Measurements from ENCODE around the gene RNLS.
A peak's percentile ranks its signal among the peaks of the same experiment; 100 is the strongest.

Gene RNLS

DNA sequence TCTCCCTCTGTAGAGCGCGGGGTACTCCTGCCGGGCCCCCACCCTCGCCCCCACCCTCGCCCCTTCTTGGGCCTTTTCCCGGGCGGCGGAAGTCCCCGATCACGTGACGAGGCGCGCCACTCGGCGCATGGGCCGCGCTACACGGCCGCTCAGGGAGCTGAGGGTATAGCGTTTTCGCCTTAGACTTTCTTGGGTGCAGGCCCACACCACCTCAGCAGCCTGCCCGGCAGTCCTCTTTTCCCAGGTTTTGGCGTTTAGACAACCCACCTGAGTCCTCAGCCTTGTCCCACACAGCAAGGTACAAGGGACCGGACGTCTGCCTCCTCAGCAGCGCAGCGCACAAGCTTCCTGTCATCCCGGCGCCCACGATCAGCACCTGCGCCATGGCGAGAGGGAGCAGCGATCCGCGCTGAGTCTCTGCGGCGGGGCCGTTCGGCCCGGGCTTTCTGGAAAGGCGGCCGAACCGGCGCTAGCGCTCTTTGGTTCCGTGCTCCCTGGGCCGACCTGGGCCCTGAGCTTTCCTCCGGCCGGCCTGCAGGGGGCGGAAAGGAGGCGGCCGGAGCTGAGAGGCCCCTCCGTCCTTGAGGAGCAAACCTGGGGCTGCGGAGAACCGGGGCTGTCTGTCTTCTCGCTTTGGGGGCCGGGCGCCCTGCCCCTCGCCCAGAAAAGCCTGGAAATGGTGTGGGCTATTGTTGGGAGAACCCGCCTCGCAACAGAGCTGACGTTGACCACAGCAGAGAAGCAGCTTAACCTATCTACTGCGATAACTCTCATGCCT, at the start of gene RNLS:
Gene RNLS, minus strand, starts transcription at position 513 of the 778 bp plus-strand sequence.
- peak; percentile 26 for DNase-seq (ENCODE audit: low read depth, low spot score)

DNA sequence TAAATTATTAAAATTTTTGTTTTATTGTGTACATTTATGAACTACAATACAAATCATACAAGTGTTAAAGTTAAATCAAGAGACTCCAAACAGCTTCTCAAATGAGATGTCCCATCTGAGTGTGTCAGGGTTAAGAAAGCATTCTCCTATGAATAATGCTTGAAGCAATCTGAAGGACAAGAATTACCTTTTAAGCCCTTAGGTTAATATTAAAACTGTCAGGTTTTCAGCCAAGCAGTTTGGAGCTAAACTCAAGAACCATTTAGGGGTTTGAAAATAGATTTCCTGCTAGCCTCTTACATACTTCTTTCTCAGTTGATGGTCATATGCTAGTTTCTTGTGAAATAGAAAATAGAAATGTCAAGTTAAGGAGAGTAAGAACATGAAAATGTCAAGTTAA, 41.7 kb upstream of the RNLS start:
- no peak for DNase-seq (ENCODE audit: low read depth, low spot score)

DNA sequence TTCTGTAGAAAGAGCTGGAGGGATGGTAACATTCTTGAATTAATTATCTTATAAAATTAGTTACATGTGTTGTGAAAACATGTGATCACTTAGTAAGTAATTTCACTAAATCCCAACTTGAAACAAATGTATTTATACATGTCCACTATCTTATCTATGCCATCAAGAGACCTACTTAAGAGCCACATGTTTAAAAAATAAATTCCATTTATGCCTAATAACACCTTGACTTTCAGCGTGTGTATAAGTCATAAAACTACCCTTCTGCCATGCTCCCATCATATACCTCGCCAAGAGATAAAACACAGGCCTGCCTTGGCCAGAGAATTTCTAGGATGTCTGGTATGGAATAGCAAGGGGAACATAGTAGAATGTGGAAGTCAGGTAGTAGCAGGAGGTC, 40.7 kb upstream of the RNLS start:
- DNase-seq (ENCODE audit: low read depth, low spot score): no peak

DNA sequence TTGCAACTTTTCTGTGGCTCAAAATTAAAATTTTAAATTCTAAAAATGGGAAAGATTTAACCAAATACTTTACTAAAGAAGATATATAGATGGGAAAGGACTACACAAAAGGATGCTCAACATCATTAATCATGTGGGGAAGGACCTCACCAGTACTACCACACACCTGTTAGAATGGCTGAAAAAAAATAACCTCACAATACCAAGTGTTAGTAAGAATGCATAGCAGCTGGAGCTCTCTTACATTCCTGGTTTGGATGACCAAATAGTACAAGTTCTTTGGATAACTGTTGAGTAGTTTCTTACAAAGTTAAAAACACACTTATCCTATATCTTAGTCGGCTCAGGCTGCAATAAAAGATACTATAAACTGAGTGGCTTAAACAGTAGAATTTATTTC, 37.3 kb upstream of the RNLS start:
- DNase-seq (ENCODE audit: low read depth, low spot score): no peak

DNA sequence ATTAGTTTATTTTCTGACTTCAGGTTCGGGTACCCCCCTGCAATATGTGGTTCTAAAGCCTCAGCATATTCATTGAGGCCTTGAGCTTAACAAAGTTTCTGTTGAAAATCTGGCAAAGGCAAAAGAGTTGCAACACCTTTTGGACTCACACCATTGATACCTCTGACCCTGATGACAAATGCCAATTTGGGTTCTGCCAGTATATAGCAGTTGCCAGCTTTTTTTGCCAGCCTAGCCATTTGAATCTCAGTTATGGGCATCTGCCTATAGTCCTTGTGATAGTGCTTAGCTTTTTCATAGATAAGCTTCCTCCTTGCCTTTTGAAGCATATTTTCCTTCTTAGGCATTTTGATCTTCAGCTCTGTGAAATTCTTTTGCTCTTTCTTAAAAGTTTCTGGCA, 35.4 kb upstream of the RNLS start:
- no peak for DNase-seq (ENCODE audit: low read depth, low spot score)

DNA sequence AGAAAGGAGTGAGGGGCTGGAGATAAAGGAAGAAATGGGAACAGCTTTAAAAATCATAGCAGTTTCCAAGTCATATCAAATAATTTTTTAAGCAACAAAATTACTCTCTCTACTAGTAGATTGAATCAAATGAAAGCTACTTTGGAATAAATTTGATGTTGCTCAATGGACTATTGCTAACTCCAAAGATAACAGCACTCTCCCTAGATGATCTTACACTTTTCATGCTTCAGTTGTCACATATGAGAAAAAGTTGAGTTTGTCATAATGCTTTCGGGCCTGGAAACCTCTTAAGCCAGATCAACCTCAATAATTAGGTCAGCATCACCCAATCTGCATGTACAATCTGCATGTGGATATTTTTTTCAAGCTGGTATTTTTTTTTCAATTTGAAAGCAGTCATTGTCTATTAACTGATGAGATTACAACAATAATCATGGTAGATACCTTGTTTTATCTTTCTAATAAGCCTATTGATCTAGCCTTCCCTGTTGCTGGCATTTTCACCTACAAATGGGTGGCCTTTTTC, 34.7 kb upstream of the RNLS start:
- DNase-seq (ENCODE audit: low read depth, low spot score): no peak

DNA sequence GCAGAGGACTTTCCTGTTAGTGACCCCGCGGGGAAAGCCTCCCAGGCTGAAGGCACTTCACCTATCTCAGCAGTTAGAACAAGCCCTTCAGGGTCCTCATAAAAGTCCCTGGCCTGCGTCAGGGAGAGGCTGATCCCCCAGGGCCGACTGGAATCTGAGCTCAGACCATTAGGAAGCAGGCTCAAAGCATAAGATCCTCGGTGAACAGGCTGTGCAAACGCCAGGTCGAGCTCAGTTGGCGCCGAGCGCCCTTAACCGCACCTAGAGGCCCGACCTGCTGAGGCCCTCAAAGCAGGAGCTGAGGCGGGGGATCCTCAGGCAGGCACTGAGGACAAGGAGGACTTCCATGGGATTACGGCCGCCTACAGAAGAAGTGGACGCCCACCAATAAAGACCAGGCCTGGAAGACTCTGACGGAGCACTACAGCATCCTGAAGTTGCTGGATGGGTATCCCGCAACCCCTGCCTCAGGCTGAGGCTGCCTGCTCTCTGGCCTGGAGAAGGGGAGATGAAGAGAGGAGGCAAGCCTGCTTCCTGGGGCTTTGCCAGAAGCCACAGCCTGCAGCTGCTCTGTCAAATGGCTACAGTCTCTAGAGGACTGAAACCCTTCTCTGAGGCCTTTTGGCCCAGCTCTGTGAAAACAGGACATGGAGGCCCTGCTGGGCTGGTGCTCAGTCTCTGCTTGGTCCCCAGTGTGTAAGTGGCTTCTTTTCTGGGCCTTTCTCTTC, 33.3 kb upstream of the RNLS start:
- peak; percentile 2 for DNase-seq (ENCODE audit: low read depth, low spot score)

DNA sequence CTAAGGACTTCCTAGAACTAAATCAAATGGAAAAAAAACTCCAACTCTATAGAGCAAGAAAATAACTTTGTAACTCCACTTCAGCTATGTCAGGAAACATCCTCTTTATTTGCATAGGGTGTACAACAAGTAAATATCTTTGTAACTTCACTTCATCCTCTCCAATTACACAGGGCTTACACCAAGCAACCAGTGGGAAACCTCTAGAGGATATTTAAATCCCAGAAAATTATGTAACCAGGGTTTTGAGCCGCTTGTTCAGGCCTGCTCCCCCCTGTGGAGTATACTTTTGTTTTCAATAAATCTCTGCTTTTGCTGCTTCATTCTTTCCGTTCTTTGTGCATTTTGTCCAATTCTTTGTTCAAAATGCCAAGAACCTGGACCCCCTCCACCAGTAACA, 25.7 kb upstream of the RNLS start:
- no peak for DNase-seq (ENCODE audit: low read depth, low spot score)

DNA sequence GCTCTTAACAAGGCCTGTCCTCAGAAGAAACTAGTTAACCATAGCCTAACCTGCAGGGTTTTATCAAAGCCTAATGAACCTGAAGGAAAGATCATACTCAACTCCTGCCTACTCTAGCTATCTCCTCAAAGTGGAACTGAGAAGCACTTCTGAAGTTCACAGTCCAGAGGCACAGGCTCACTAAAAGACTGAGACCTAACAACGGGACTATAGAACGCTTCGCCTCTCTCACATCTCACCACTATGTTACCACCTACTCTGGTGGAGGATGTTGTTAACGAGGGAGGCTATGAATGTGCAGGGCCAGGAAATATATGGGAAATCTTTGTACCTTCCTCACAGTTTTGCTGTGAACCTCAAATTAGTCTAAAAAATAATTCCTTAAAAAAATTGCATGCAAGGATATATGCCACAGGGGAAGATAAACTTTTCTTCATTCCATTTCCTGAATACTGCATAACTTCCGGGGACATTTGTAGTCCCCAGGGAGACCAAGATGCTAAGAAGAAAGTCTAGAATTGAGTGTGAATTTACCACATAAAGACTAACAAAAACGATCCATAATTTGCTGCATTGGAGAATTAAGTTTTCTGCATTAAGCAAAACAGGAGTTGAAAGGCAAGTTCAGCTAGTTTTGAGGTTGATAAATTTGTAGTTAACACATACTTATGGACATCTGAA, 25.1 kb upstream of the RNLS start:
- DNase-seq (ENCODE audit: low read depth, low spot score): no peak

DNA sequence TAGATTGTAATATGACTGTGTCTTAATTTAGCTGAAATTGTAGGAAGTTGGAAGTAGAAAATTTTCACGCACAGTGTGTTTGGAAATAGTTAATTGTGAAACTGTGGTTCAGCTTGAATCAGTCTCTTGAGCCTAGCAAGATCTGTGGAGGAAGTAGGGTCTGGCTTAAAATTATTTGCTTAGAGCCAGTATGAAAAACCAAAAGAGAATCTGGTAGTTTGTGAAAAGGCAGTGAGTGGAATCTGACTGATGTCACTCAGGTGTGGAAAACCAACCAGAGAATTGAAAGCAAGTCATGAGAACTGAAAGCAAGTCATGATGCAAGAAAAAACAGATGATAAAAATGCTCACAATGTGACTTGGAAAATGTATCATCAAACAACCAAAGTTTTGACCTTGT, 14.9 kb upstream of the RNLS start:
- no peak for DNase-seq (ENCODE audit: low read depth, low spot score)

DNA sequence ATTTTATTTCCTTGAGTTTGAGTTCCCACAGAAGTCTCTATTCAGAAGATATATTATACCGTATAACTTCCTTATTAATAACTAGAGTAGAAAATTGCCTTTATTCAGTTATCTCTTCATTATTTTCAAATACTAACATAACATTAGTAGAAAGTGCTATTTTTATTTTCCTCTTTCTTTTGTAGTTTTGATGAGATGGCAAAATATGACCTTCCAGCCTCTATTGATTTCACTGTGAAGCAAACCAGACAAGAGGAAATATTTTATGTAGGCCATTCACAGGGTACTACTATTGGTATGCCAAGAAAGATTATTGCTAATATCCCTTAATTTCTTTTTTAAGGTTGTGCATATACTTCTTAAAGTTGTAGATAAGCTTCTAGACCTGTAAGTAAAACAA, 11.4 kb upstream of the RNLS start:
- DNase-seq (ENCODE audit: low read depth, low spot score): no peak

DNA sequence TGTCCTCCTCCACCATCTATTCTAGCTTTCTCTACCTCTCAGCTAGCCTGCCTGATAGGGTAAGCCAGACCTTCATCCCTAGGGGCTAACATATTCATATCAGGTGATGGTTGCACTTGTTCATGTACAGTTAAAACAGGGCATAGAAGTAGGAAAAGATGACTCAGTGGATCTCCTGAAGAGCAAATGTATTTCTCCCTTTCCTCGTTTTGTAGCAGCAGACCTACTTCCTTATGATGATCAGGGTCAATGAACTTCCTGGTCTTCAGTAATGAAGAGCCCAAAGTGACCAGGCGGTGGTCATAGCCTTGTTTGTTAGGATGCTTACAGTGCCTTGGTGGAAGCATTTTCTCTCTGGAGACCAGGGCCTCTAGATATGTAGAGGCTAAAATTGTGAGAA, 9.8 kb upstream of the RNLS start:
- DNase-seq (ENCODE audit: low read depth, low spot score): no peak

DNA sequence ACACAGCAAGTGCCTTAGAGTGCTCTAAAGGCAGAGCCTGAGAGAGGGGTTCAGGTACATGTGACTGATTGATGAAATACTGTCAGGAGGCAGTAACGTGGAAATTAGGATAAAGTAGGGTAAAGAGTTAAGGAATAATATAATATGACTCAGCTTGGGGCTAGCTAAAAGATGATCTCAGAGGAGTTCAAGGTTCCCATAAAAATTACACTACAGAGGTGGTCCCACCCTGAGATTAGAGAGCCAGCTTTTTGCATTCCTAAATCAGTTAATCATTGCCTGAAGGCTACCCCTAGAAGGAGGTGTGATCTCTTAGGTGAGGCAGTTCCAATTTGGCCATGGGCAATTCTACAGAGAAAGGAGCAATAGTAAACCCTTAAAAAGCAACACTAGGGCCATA, 9.3 kb upstream of the RNLS start:
- no peak for DNase-seq (ENCODE audit: low read depth, low spot score)

DNA sequence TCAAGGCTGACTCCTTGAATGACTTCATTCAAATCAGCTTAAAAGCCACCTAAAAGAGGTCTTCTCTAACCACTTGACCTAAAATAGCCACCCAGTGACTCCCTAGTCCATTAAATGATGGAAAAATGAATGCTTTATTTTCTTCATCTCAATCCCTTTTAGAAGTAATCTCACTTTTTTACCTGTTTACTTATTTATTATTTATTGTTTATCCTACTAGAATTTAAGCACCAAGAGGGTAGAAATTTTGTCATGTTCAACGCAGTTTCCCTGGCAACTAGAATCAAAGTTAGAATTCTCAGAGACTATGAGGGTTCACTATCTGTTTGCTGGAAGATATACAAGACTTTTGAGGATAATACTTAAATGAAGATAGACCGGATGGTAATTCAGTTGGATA, 3.3 kb upstream of the RNLS start, which contains the start of gene LIPJ:
Gene LIPJ, plus strand, starts transcription at position 301 of the 400 bp plus-strand sequence. CDS start 3,926 bp downstream, outside the sequence.
- DNase-seq (ENCODE audit: low read depth, low spot score): no peak

DNA sequence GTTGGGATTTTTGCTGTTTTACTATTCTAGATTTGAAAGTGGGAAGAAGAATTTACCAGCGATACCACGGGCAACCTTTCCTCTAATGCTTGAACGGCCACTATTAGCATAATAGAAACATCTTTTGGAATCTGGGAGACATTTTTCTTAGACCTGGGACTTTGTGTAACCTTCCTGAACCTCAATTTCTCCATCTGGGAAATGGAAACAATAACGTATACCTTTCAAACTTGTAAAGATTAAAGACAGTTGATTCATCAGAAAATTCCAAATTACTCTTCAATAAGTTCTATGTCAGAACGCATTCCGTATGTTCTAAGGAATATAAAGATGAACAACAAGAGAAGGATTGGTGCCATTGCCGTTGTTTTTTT, 453 bp upstream of the RNLS start:
- no peak for DNase-seq (ENCODE audit: low read depth, low spot score)

DNA sequence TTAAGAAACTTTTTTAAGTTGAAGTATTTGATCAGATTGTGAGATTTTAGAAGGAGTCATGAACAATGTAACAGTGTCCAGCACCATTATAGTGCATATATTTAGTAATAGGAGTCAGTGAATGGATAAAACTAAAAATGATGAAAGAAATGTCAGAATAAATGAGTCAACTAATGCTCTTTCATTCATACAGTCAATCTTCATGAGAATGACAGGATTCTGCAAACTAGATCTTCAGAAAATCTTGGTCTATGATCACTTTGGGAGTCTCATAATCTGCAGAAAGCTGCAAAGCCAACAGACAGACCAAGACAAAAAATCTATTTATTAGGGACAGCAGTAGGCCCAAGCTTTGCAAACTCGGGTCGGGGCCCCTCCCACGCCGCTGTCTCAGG, 710 bp downstream of the RNLS start:
- no peak for DNase-seq (ENCODE audit: low read depth, low spot score)

DNA sequence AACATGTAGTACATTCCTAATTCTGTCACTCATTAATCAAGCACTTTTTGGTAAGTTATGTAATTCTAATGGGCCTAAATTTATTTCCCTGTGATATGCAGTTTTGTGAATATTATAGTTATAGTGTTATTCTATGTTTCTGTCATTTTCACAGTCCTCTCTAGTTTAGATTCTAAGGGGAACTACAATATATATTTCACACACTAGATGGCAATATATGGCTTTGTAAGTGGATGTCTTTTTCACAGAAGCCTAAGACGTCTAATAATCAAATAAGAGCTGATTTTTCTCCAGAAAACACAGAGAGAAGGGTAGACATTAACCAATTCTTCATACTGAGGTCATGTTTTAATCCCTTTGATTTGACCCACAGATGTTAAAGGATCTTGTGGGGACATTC, 18.0 kb downstream of the RNLS start:
- DNase-seq (ENCODE audit: low read depth, low spot score): no peak

DNA sequence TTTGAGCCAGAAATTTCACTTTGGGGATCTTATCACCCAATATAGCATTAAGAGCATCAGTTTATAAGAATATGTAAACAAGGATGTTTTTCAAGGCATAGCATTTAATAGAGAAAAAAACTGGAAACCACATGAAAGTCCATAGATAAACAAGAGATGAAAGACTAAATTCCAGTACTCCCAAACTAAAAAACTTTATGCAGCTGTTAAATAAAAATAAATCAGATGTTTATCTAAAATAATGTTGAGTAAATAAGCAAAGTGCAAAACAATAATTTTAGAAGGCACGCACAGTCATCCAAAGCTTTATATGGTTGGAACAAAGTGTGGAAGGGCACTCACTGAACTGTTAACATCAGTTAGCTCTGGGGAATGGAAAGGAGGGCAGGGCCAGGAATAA, 21.0 kb downstream of the RNLS start:
- no peak for DNase-seq (ENCODE audit: low read depth, low spot score)

DNA sequence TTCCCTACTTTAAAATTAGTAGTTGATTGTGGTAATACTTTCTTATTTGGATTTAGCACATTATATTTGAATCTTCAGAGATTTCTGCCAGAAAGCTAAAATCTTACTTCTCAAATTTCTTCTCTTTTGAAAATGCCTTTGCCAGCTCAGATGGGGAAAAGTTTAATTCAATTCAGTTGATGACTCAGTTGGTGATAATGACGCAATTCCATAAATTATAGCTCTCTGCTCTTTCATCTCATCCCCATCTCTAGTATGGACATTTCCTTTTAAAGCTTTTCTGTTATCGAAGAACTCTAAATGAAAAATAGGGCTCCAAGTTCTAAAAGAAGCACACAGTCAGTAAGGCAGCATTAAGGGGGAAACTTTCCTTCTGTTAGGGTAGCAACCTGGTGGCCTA, 25.5 kb downstream of the RNLS start:
- DNase-seq (ENCODE audit: low read depth, low spot score): no peak

DNA sequence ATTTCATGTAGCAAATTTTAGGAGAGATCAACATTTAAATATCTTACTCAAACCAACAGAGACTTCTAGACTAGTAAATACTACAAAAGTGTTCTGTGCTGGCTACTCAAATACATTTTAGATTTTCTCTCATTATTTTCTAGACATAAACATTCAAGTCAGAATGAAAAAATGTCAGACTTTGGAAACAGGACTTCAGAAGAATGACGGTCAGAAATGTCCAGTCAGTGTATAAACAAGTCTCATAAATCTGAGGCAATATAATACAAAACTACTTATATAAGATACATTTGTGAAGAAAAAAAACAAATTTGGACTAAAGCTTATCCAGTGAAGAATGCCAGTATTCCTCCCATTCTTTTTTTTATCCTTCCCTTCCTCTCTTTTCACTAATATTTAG, 25.9 kb downstream of the RNLS start:
- DNase-seq (ENCODE audit: low read depth, low spot score): no peak

DNA sequence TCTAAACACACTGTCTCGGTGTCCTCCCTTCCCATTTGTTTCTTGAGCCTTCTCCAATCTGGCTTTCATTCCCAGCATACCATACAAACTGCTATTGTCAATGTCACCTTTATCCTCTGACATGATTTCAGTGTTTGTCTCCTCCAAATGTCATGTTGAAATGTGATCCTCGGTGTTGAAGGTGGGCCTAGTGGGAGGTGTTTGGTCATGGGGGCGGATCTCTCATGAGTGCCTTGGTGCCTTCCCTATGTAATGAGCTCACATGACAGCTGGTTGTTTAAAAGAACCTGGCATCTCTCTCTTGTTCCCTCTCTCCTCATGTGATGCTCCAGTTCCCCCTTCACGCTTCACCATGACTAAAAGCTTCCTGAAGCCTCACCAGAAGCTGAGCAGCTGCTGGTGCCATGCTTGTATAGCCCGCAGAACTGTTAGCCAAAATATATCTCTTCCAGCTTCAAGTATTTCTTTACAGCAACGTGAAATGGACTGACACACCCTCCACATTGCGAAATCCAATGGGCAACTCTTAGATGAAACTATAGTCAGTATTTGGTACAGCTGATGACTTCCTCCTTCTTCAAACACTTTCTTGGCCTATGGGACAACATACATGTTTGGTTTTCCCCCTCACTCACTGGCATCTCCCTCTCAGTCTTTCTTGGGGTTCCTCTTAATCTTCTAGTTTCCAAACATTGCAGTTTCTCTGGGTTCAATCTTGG, 27.8 kb downstream of the RNLS start:
- no peak for DNase-seq (ENCODE audit: low read depth, low spot score)

Measured in brain pericyte (primary cell).